Sigmoid colon (tissue), 4 donors: ENCODE measurements around the gene NIP7.

Experiments used
- CTCF ChIP-seq, 4 experiments: fragments of 450-650 bp in 3 of 4; fragments of 200-600 bp in 1 of 4; IDR thresholded peaks; one replicate each; pipeline ENCODE4 v1.5.1; 2016 to 2019; ENCODE audit warnings: antibody characterized with exemption in 4 of 4, mild to moderate bottlenecking in 3 of 4, moderate library complexity in 2 of 4
- EP300 ChIP-seq, 4 donors: sonication (generic); formaldehyde crosslinking; IDR thresholded peaks; one replicate each; pipeline ENCODE4 v1.6.1; 2017; ENCODE audit warnings: antibody characterized with exemption in 4 of 4
- POLR2AphosphoS5 ChIP-seq, 4 donors: sonication (generic); formaldehyde crosslinking; IDR thresholded peaks; one replicate each; pipeline ENCODE4 v1.6.1; 2017; ENCODE audit warnings: antibody characterized with exemption in 4 of 4

- no peak for TF ChIP-seq CTCF (IDR thresholded peaks at IDR 0.05)
- TF ChIP-seq POLR2AphosphoS5 (IDR thresholded peaks at IDR 0.05), result no peak
- TF ChIP-seq EP300 (IDR thresholded peaks at IDR 0.05), result no peak
Observed at GRCh38 chr16:69307856-69308255, 31.7 kb upstream of the NIP7 start.
